HG03442 (cell line): ENCODE data around the gene RPL37A.
A peak's percentile ranks its signal among the peaks of the same experiment; 100 is the strongest.
"Not testable (repeated sequence)": the region's sequence is repeated elsewhere in the genome, so short reads cannot be mapped to it uniquely, and the experiment has no call there.

Source experiments
- ATAC-seq: cut with Tn5 transposase; IDR thresholded peaks from one replicate; pipeline ENCODE4 v1.9.1; 2021; ENCODE audit warnings: mild to moderate bottlenecking, moderate library complexity; ENCODE audit not compliant: unreplicated experiment

The RPL37A gene

DNA sequence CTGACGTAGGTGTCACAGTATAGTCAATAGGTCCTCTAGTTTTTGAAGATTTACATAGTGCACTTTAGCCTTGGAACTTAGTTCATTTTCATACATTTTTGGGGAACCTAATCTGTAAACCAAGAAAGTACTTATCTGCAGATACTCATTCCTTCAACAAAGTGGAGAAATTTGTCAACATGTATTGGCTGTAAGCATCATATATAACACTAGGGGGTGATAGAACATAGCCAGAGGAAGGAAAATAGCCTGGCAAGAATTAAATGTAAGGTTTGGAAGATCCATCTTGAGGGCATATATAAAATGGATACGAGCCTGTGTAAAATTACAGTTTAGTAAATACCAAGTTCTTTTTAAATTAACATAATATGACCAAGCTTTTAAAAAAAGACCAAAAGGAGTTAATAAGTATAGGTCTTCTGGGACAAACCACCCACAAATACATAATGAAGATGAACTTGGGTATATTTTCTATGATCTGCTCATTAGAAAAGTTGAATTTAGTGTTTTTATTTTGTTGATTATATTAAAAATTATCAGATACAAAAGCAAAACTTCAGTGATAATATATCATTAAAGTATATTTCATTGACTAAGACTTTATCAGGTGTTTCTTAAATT, 18.2 kb downstream of the RPL37A start:
- ATAC-seq: no peak

GRCh38 chr2:216517447-216518225, 19.0 kb downstream of the RPL37A start:
- ATAC-seq: no peak

GRCh38 chr2:216518566-216519119, 20.0 kb downstream of the RPL37A start:
- not testable (repeated sequence) for ATAC-seq

DNA sequence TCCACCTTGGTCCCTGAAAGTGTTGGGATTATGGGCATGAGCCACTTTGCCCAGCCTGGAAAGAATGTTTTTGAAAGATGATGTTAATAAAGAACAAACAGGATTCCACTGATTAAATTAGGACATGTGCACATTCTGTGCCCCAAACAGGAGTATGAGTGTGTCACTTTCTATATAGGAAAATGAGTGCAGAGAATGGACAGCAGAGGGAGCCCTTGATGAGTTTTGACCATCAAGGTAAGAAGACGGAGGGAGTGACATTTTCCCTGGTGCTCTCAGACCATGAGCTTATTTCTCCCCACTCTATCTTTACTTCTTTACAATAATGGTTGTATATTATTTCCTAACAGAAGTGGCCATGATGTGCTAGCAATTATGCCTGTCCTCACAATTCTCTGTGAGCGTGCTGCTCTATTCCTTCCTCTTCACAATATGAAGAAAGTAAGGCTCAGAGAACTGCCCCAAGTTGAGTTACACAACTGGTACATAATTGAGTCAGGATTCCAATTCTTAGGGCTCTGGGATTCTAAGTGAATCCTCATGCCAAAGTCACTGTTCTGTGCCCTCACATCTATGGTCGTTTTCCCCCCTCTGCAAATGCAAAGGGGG, 20.6 kb downstream of the RPL37A start:
- ATAC-seq: peak; percentile 76

DNA sequence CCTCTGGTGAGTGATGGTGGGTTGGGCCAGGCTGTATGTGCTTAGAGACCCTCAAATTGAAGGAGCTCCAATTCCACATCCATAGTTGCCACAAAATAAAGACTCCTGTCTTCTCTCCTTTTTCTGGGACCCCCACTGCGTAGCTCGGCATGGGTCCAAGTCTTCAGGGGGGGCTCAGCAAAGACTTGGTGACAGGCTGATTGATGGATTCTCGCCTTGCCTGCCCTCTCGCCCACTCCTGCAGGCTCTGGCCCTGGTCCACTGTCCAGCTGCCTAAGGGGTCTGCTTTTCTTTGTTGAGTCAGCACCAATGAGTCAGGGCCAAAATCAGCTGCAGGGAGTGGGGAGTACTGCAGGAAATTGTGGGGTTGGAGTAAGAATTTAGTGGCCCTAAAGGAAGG, 21.5 kb downstream of the RPL37A start:
- no peak for ATAC-seq

- ATAC-seq: no peak
Observed at GRCh38 chr2:216522892-216523502, 24.4 kb downstream of the RPL37A start.

GRCh38 chr2:216525972-216526371, 27.3 kb downstream of the RPL37A start:
- no peak for ATAC-seq

- no peak for ATAC-seq
Observed at GRCh38 chr2:216526939-216527338, 28.3 kb downstream of the RPL37A start.

DNA sequence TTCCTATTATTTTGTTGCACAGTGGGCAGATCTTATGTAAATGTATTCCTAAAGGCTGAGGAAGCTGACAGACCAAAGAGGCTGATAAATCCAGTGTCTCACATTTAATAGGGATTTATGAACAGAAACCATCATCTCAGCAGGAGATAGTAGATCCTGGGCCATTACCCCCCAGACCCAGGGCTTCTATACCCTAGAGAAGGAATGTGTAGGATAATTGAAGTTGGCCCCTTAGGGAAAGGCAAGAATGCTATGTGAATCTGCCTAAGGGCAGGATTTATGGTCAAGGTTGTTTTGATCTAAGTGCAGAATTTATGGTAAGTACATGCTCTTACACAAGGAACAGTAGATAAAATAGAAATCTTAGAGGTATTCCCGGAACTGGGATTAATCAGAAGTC, 29.0 kb downstream of the RPL37A start:
- no peak for ATAC-seq

GRCh38 chr2:216532562-216532961, 33.9 kb downstream of the RPL37A start:
- no peak for ATAC-seq

DNA sequence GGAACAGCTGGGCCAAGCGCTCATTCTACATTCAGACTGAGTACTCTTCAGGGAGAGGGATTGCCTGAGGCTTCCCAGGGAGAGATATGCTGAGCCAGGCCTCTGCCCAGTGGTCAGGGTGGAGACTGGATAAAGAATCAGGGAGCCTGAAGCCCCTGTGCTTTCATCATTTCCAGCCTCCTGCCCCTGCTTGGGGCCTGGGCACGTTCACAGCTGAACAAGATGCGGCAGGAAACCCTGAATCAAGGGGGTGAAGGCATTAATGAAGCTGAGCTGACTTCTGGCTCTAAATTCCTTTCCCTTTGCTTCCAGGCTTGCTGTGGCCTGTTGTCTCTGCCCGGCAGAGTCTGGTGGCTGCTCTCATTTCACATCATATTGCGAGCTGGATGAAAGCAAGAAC, 35.0 kb downstream of the RPL37A start:
- ATAC-seq: no peak

DNA sequence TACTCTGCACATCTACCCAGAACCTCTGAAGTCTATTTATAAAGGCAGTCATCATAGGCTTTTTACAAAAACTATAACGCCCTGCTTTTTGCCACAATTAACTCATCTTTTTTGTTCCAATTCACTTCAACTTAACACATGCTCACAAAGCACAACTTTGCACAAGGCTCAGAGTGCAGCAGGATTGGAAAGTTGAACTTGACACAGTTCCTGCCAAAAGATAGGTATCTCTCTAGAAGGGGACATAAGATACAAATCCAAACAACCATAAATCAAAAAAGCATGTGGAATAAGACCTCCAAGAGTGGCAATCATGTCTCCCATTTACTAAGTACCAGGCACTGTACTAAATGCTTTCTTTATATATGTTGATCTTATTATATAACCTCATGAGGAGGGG, 36.2 kb downstream of the RPL37A start:
- no peak for ATAC-seq

DNA sequence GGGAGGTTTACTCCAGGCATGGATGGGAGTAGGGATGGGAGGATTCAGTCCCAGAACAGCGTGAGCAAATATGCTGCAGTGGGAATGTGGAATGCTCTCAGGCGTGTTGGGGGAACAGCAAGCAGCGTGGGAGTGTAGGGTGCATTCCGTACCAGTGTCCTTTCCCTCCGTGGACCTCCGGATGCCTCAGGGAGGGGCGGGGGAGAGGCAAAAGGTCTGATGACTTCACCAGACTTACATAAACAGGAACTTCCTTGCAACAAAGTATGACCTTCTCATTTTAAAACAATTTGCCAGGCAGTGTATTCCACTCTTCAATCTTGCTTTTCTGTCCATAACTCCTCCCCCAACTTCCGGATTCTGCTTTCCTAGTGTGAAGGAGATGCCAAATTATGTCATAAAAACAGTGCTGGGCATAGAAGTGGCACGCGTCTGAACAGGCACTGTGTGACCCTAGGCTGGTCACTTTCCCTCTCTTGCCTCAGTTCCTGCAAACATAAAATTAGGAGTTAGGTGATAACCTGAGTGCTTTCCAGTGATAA, 36.9 kb downstream of the RPL37A start:
- no peak for ATAC-seq

DNA sequence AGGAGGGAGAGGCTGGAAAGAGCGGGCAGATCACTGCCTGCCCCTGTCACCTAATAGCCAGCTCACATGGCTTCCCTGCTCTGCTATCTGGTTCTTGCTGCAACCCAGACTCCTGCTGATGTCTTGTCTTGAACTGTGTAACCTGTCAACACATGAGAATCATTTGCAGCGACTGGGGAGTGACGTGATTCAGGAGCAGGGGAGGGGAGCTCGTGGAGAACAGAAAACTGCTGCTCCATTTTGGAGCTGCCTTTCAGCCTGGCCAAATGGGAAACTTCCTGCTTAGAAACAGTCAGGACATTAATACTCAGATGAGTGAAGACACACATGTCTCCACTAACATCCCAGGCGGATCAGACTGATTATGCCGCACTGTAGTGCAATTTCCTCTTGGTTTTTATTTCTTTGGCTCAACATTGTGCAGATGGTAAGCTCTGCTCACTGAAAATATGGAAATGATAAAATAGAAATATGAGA, 38.1 kb downstream of the RPL37A start:
- no peak for ATAC-seq

DNA sequence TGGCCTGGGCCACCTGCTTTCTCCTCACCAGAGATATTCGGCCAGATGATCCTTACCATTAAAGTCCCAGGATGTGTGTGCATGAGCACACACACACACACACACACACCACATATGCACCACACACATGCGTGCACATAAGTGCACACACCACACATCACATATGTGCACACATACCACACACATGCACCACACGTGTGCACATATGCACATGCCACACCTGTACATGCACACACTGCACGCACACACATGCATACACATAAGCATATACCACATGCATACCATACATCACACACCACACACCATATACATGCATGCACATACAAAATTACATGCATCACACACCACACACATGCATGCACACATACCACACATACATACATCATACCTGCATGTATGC, 38.7 kb downstream of the RPL37A start:
- no peak for ATAC-seq

DNA sequence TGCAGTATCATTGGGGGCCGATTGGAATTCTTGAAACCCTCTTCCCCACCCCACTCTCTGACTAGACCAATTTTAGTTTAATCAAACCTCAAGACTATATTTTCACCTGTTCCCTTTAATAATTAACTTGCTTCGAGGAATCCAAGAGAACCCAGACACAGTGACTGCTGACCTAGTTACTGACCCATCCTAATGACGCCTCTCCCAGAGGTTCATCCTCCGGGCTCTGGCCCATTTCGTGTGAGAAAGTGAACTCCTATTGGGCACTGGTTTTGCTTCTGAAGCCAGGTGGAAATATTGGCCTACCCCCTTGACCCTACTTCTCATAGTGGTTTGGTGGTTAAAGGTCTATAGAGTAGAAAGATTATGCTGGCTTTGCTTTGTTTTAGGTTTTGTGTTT, 39.9 kb downstream of the RPL37A start:
- no peak for ATAC-seq

DNA sequence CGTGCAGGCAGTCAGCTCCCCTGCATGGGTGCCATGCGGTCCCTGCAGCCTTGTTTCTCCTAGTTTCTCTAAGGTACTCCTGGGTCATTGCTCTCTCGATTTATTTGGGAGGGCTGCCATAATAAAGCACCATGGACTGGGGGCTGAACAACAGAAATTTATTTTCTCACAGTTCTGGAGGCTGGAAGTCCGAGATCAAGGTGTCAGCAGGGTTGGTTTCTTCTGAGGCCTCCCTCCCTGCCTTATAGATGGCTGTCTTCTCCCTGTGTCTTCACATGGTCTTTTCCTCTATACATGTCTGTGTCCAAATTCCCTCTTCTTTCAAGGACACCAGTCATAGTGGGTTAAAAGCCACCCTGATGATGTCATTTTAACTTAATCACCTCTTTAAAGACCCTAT, 40.5 kb downstream of the RPL37A start:
- no peak for ATAC-seq

GRCh38 chr2:216539791-216540241, 41.2 kb downstream of the RPL37A start:
- ATAC-seq: peak; percentile 76

GRCh38 chr2:216540920-216541319, 42.3 kb downstream of the RPL37A start:
- no peak for ATAC-seq

- no peak for ATAC-seq
Observed at GRCh38 chr2:216541505-216541904, 42.9 kb downstream of the RPL37A start.

DNA sequence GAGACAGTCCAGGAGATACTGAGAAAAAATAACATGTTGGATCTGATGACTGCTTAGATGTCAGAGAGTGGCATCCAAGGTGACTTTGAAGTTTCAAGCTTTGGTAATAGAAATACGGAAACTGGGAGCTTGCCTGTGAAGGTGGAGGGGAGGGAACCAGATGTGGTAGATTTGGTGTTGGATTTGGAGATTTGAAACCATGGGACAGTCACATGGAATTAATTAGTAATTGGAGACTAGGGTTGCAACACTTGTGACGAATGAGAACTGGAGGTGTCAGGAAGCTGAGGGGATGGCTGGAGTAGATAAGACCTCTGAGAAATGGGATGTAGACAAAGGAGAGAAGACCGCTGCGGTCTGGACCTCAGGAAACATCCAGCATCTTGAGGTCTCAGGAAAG, 46.7 kb downstream of the RPL37A start:
- no peak for ATAC-seq
